ENCODE measurements around the gene PMIS2.
"Not testable (repeated sequence)": the region's sequence is repeated elsewhere in the genome, so short reads cannot be mapped to it uniquely, and the experiment has no call there.

PMIS2 gene

GRCh38 chr19:35578707-35579106 is 7.3 kb upstream of the PMIS2 start:
- TF ChIP-seq RARB (CRISPR knock-in tag; IDR thresholded peaks at IDR 0.05): no peak
- ATAC-seq: no peak

GRCh38 chr19:35582760-35583159 is 3.2 kb upstream of the PMIS2 start:
- ATAC-seq: no peak
- no peak for TF ChIP-seq PPARA (CRISPR knock-in tag; IDR thresholded peaks at IDR 0.05; ENCODE audit: borderline replicate concordance)
- TF ChIP-seq ARNTL (CRISPR knock-in tag; IDR thresholded peaks at IDR 0.05; ENCODE audit: borderline replicate concordance, low read depth): no peak
- TF ChIP-seq, protein P1, sequence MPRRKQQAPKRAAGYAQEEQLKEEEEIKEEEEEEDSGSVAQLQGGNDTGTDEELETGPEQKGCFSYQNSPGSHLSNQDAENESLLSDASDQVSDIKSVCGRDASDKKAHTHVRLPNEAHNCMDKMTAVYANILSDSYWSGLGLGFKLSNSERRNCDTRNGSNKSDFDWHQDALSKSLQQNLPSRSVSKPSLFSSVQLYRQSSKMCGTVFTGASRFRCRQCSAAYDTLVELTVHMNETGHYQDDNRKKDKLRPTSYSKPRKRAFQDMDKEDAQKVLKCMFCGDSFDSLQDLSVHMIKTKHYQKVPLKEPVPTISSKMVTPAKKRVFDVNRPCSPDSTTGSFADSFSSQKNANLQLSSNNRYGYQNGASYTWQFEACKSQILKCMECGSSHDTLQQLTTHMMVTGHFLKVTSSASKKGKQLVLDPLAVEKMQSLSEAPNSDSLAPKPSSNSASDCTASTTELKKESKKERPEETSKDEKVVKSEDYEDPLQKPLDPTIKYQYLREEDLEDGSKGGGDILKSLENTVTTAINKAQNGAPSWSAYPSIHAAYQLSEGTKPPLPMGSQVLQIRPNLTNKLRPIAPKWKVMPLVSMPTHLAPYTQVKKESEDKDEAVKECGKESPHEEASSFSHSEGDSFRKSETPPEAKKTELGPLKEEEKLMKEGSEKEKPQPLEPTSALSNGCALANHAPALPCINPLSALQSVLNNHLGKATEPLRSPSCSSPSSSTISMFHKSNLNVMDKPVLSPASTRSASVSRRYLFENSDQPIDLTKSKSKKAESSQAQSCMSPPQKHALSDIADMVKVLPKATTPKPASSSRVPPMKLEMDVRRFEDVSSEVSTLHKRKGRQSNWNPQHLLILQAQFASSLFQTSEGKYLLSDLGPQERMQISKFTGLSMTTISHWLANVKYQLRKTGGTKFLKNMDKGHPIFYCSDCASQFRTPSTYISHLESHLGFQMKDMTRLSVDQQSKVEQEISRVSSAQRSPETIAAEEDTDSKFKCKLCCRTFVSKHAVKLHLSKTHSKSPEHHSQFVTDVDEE (CRISPR knock-in tag; IDR thresholded peaks at IDR 0.05): no peak
- TF ChIP-seq TOX (CRISPR knock-in tag; IDR thresholded peaks at IDR 0.05; ENCODE audit: borderline replicate concordance): no peak
- TF ChIP-seq CSDC2 (CRISPR knock-in tag; IDR thresholded peaks at IDR 0.05): no peak
- no peak for TF ChIP-seq SNAI2 (CRISPR knock-in tag; IDR thresholded peaks at IDR 0.05)
- TF ChIP-seq TCF4 (CRISPR knock-in tag; IDR thresholded peaks at IDR 0.05; ENCODE audit: borderline replicate concordance): no peak

DNA sequence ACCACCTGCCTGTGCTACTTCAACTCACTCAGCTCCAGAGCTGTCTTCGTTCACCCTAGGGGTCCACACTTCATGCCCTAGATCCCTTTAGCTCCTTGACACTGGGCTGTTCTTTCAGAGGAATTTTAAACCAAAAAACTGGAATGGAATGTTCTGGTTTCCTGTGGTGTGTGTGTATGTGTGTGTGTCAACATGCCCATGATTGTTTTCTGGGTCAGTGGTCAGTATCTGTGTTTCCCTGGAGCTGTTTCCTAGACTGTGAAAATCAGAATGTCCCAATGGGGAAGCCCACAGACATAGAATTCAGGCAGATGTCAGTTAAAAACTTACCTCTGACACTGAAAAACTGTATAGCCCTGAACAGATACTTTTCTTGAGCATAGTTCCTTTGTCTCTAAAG is 1.3 kb downstream of the PMIS2 start:
- ATAC-seq: no peak
- no peak for TF ChIP-seq ZNF565 (CRISPR knock-in tag; conservative IDR thresholded peaks at IDR 0.05; ENCODE audit: low read depth)

DNA sequence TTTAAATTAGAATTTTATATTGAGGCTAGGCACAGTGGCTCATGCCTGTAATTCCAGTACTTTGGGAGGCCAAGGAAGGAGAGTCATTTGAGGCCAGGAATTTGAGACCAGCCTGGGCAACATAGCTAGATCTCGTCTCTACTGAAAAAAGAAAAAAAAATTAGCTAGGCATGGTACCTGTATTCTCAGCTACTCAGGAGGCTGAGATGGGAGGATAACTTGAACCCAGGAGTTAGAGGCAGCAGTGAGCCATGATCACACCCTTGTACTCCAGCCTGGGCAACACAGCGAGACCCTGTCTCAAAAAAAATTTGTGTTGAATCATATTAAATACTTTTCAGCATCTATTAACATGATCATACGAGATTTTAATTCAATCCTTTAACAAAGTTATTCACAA is 4.9 kb downstream of the PMIS2 start:
- no peak for TF ChIP-seq ARNTL (CRISPR knock-in tag; IDR thresholded peaks at IDR 0.05; ENCODE audit: borderline replicate concordance, low read depth)
- no peak for TF ChIP-seq GLIS3 (CRISPR knock-in tag; IDR thresholded peaks at IDR 0.05)
- no peak for TF ChIP-seq BACH2 (CRISPR knock-in tag; IDR thresholded peaks at IDR 0.05; ENCODE audit: borderline replicate concordance)
- TF ChIP-seq OSR1 (CRISPR knock-in tag; IDR thresholded peaks at IDR 0.05): no peak
- no peak for TF ChIP-seq CSDC2 (CRISPR knock-in tag; IDR thresholded peaks at IDR 0.05)
- ATAC-seq: no peak

GRCh38 chr19:35592226-35592625 is 6.3 kb downstream of the PMIS2 start:
- TF ChIP-seq POU6F1 (CRISPR knock-in tag; IDR thresholded peaks at IDR 0.05; ENCODE audit: borderline replicate concordance, low read depth): no peak
- TF ChIP-seq ARNTL (CRISPR knock-in tag; IDR thresholded peaks at IDR 0.05; ENCODE audit: borderline replicate concordance, low read depth): no peak
- TF ChIP-seq, protein P2, sequence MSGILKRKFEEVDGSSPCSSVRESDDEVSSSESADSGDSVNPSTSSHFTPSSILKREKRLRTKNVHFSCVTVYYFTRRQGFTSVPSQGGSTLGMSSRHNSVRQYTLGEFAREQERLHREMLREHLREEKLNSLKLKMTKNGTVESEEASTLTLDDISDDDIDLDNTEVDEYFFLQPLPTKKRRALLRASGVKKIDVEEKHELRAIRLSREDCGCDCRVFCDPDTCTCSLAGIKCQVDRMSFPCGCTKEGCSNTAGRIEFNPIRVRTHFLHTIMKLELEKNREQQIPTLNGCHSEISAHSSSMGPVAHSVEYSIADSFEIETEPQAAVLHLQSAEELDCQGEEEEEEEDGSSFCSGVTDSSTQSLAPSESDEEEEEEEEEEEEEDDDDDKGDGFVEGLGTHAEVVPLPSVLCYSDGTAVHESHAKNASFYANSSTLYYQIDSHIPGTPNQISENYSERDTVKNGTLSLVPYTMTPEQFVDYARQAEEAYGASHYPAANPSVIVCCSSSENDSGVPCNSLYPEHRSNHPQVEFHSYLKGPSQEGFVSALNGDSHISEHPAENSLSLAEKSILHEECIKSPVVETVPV (CRISPR knock-in tag; IDR thresholded peaks at IDR 0.05): no peak
- no peak for TF ChIP-seq TOX (CRISPR knock-in tag; IDR thresholded peaks at IDR 0.05; ENCODE audit: borderline replicate concordance)
- ATAC-seq: no peak

- ATAC-seq: not testable (repeated sequence)
Observed at GRCh38 chr19:35595026-35595425, 9.1 kb downstream of the PMIS2 start.

DNA sequence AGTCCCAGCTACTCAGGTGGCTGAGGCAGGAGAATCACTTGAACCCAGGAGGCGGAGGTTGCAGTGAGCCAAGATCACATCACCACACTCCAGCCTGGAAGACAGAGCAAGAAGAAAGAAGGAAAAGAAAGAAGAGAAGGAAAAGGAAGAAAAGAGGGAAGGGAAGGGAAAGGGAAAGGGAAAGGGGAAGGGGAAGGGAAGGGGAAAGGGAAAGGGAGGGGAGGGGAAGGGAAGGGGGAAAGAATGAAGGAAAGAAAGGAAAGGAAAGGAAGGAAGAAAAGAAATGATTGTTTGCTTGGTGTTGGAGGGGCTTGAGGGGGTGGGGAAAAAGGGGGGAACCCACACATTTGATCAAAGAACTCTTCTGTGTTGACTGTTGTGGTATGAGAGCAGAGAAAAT is 10.0 kb downstream of the PMIS2 start:
- no peak for ATAC-seq
- TF ChIP-seq CSDC2 (CRISPR knock-in tag; IDR thresholded peaks at IDR 0.05): no peak
- TF ChIP-seq BACH2 (CRISPR knock-in tag; IDR thresholded peaks at IDR 0.05; ENCODE audit: borderline replicate concordance): no peak
- no peak for TF ChIP-seq ZNF70 (CRISPR knock-in tag; IDR thresholded peaks at IDR 0.05)
- no peak for TF ChIP-seq ZFP30 (CRISPR knock-in tag; IDR thresholded peaks at IDR 0.05)
- no peak for TF ChIP-seq OSR1 (CRISPR knock-in tag; IDR thresholded peaks at IDR 0.05)
- TF ChIP-seq, protein P1 (CRISPR knock-in tag; IDR thresholded peaks at IDR 0.05): no peak
- no peak for TF ChIP-seq ISL1 (CRISPR knock-in tag; IDR thresholded peaks at IDR 0.05)
- no peak for TF ChIP-seq ARNTL (CRISPR knock-in tag; IDR thresholded peaks at IDR 0.05; ENCODE audit: borderline replicate concordance, low read depth)
- TF ChIP-seq RARB (CRISPR knock-in tag; IDR thresholded peaks at IDR 0.05): no peak
- no peak for TF ChIP-seq ZNF8 (CRISPR knock-in tag; IDR thresholded peaks at IDR 0.05)
- TF ChIP-seq ZC3H10 (CRISPR knock-in tag; IDR thresholded peaks at IDR 0.05): no peak
- TF ChIP-seq ZFP3 (CRISPR knock-in tag; IDR thresholded peaks at IDR 0.05): no peak
- TF ChIP-seq GLIS3 (CRISPR knock-in tag; IDR thresholded peaks at IDR 0.05): no peak
- TF ChIP-seq TCF4 (CRISPR knock-in tag; IDR thresholded peaks at IDR 0.05; ENCODE audit: borderline replicate concordance): no peak
- no peak for TF ChIP-seq POU6F1 (CRISPR knock-in tag; IDR thresholded peaks at IDR 0.05; ENCODE audit: borderline replicate concordance, low read depth)
- TF ChIP-seq ESRRG (CRISPR knock-in tag; IDR thresholded peaks at IDR 0.05): no peak

Measured in SK-N-SH treated with all-trans-retinoic acid at 6 μM for 48 hours (cell line).